HG02884 (cell line): Measurements from ENCODE around the gene CACUL1.
"Not testable (repeated sequence)": the region's sequence is repeated elsewhere in the genome, so short reads cannot be mapped to it uniquely, and the experiment has no call there.

ENCODE experiments used
- ATAC-seq: cut with Tn5 transposase; IDR thresholded peaks from one replicate; pipeline ENCODE4 v1.9.1; 2021; ENCODE audit warnings: mild to moderate bottlenecking, moderate library complexity; ENCODE audit not compliant: unreplicated experiment

CACUL1 gene

DNA sequence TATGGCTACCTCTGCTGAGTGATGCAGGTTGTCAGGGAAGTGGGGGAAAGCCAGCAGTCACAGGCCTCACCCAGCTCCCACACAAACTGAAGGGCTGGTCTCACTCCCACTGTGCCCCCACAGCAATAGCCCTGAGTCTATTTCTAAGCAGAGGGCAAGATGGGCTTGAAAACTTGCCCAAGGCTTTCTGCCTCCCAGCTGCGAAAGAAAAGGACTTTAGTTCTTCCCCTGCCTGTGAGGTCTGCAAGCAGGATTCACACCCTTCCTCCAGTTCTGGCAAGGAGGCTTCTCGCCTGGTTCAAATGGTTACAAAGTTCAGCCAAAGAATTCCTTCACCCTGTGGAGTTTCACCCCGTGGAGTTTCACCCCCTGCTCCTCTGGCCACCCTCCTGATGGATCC is 96.0 kb downstream of the CACUL1 start:
- ATAC-seq: no peak

DNA sequence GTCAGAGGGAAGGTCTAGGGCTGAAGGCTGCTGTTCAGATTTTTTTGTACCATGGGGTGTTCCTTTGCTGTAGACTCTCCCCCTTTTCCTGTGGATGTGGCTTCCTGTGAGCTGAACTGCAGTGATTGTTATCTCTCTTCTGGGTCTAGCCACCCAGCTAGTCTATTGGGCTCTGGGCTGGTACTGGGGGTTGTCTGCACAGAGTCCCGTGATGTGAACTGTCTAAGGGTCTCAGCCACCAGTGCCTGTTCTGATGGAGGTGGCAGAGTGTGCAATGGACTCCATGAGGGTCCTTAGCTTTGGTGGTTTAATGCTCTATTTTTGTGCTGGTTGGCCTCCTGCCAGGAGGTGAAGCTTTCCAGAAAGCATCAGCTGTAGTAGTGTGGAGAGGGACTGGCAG is 96.6 kb downstream of the CACUL1 start:
- not testable (repeated sequence) for ATAC-seq

DNA sequence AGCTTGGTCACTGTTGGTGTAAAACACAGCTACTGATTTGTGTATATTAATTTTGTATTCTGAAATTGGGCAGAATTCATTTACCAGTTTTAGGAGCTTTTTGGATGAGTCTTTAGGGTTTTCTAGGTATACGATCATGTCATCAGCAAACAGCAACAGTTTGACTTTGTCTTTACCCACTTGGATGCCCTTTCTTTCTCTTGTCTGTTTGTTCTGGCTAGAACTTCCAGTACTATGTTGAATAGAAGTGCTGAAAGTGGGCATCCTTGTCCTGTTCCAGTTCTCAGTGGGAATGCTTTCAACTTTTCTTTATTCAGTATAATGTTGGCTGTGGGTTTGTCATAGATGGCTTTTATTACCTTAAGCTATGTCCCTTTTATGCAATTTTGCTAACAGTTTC is 109.5 kb downstream of the CACUL1 start:
- ATAC-seq: not testable (repeated sequence)

DNA sequence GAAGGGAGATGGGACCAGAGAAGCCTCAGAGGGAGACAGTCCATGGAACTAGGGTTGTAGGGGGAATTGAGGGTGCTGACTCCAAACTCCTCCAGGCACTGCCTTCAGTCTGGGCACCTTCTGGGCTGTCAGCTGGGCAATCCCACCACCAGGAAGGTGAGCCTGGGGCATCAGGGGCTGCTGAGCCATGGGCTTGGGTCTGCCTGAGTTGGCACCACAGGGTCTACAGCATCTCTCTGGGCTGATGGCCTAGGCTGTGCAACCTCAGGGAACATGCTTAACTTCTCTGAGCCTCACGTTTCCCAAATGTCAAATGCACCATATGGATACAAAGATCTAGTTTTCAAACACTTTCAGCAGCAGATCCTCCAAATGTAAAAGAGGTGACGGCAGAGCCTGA is 112.5 kb downstream of the CACUL1 start:
- ATAC-seq: no peak

GRCh38 chr10:118638680-118639079 is 116.1 kb downstream of the CACUL1 start:
- no peak for ATAC-seq

DNA sequence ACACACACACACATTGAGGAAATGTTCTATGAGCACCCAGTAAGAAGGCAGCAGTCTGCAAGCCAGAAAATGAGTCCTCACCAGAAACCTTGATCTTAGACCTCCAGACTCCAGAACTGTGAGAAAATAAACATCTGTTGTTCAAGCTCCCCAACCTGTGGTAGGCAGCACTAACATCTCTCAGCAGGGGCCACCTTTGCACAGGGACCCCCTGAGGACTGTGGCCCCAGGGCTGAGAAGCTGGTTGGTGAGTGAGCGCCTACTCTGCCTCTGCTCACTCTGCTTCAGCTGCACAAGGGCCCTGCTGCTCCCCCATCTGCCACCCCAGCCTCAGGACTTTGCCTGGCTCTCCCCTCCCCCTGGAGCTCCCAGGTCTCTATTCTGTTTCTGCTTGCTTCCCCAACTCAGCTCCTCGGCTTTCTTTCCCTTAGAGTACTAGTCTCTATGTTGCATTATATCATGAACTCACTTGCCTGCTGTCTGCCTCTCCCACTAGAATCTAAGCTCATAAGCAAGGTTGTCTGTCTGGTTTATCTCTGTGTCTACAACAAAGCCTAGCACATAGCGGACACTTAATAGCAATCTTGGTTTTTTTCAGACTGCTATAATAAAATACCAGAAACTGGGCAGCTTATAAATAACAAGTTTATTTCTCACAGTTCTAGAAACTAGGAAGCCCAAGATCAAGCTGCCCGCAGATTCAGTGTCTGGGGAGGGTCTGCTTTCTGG is 118.9 kb downstream of the CACUL1 start:
- ATAC-seq: no peak

DNA sequence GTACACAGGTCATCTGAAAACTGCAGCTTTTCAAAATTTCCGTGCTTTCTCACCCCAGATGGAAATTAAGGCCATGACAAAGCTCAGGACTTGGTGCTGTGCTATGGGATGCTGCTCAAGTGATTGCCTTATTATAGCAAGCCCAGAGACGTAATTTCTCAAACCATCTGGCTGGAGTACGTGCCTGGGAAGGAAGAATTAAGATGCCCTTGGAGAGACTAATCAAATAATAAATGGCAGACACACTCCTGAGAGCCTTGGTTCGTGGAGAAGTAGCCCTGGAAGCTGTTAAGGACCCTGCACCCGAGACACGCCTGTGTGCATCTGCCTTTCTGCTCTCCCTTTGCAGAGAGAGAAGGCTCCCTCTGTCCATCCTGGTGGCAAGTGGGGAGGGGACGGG is 121.0 kb downstream of the CACUL1 start:
- ATAC-seq: no peak

DNA sequence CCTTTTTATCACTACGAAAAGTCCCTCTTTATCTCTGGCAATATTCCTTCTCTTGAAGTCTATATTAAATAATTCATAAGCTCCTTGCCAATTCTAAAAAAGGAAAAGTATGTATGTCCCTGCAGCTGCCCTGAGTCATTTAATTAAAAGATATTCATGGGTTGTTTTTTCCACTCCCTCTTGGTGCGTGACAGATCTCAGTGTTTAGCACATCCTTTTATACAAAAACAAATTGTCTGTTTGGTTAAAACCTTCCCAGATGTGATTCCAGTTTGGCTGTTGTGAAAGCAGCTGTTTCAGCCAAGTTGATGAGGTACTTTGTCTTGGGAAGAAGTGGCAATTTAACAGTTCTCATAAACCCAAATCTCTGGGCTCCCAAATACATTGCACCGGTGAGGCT is 125.6 kb downstream of the CACUL1 start:
- no peak for ATAC-seq

- ATAC-seq: no peak
These were observed 126.4 kb downstream of the CACUL1 start for GRCh38 chr10:118628397-118628796.

DNA sequence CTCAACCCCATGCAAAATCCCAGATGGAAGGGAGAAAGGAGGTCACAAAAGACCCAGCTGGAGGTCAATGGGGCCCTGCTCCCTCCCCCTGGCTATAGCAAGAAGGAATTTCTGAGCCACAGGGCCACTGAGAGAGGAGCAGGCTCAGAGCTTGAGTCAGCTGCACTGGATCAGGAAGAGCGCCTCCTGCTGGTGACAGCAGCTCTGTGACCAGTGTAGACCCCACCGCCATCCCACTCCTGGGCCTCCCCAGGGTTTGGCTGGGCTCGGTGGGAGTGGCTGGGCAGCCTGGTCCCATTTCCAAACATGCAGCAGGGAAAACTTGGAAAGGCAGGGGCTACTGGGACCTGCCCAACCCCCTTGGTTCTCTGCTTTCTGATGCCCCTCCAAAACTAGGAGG is 127.8 kb downstream of the CACUL1 start:
- ATAC-seq: no peak
